ENCODE measurements around the gene ANKRD40.

- TF ChIP-seq REST (IDR thresholded peaks at IDR 0.05; ENCODE audit: low read depth) (no peak), CTCF (IDR thresholded peaks at IDR 0.05 in 2 of 3, conservative IDR thresholded peaks at IDR 0.05 in 1 of 3; ENCODE audit: borderline replicate concordance in 1 of 3, insufficient read depth in 1 of 3, low read depth in 2 of 3, low read length in 2 of 3) (no peak), EZH2 (IDR thresholded peaks at IDR 0.05) (no peak), SP1 (IDR thresholded peaks at IDR 0.05; ENCODE audit: low read depth) (no peak)
Observed at GRCh38 chr17:50666316-50666715, 41.4 kb downstream of the ANKRD40 start.
